ENCODE data around the gene CHCHD3. TPM values are rescaled to one million over a fixed set of nuclear protein-coding genes. Genes with fewer than 3 reads are reported as not detected.

Gene CHCHD3
- total and polyA plus RNA-seq, 2 of the 4 experiments (the other 2 are of a cell fraction), result 56.9 to 141 TPM

DNA sequence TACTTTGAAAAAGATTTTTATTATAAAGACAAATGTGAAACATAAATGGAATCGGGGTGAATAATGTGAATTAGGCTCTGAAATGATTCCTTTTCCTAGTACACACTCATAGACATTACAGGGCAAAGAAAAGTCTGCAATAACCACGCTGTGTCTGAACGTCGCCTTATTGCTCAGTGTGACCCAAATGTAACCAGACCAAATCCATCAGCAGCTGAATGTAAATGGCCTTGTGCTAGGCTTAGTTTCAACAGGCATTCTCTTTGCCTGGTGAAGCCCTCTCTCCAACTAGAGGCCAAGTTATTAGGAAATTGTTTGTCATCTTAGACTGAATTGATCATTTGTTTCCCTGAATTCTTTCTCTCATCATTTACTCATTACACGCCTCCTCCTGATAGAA, 225.5 kb downstream of the CHCHD3 start:
- Histone ChIP-seq H3K36me3 (ENCODE audit: control insufficient read depth, insufficient read depth, low read length) (0 out of 2 replicates have a peak, but pooled peaks cover 1% of the 10 kb centered on the region), H2BK5ac (ENCODE audit: low read depth, low read length, poor library complexity, severe bottlenecking) (no peak overlapping the region), H2AK9ac (replicated peaks; ENCODE audit: low read depth, low read length, poor library complexity) (no peak overlapping the region), H3K4ac (ENCODE audit: low read depth, low read length) (no peak overlapping the region), H4K8ac (ENCODE audit: low read depth in 2 of 2, low read length in 2 of 2) (no peak overlapping the region), H3K18ac (ENCODE audit: low read depth, low read length) (no peak overlapping the region), H3K27me3 (ENCODE audit: control insufficient read depth, insufficient read depth, low read length) (no peaks in the 10 kb centered on the region), H3K56ac (ENCODE audit: extremely low read depth, insufficient read depth, low read length) (no peak overlapping the region), H3K4me2 (ENCODE audit: low read depth, low read length) (no peak overlapping the region), H3K9me1 (ENCODE audit: insufficient read depth, low read length) (0 out of 2 replicates have a peak, but pooled peaks cover 3% of the 10 kb centered on the region), H3K14ac (replicated peaks; ENCODE audit: low read depth, low read length) (no peak overlapping the region), H4K5ac (ENCODE audit: low read depth, low read length) (no peak overlapping the region), H2BK20ac (ENCODE audit: low read depth, low read length) (no peak overlapping the region), H3K9ac (ENCODE audit: low read depth, low read length) (no peak overlapping the region), H3K79me1 (ENCODE audit: low read depth in 1 of 2, low read length in 2 of 2) (peaks cover 0 to 4% of the 10 kb centered on the region in 2 experiments; a peak in 2 of 4 replicates), H4K91ac (ENCODE audit: insufficient read depth, low read depth, low read length) (no peak overlapping the region), H2BK15ac (ENCODE audit: low read depth, low read length) (no peak overlapping the region), H4K20me1 (ENCODE audit: insufficient read depth, low read length) (no peaks in the 10 kb centered on the region), H3K27ac (ENCODE audit: insufficient read depth, low read length) (no peak overlapping the region), H3K4me1 (ENCODE audit: control insufficient read depth, insufficient read depth, low read length) (no peaks in the 10 kb centered on the region), H3K4me3 (ENCODE audit: insufficient read depth, low read depth, low read length) (no peak overlapping the region), H3K9me3 (ENCODE audit: control insufficient read depth, insufficient read depth, low read length) (no peaks in the 10 kb centered on the region), H3K23ac (ENCODE audit: low read depth, low read length) (no peak overlapping the region), H2BK120ac (ENCODE audit: low read depth, low read length) (no peak overlapping the region), H2AFZ (replicated peaks; ENCODE audit: low read length, poor library complexity) (no peak overlapping the region), H2AK5ac (ENCODE audit: low read depth, low read length) (no peak overlapping the region)
- no peak for TF ChIP-seq RAD21 (IDR thresholded peaks at IDR 0.05; ENCODE audit: low read length)
- TF ChIP-seq MAZ (IDR thresholded peaks at IDR 0.05; ENCODE audit: borderline replicate concordance, low read depth, low read length), result no peak
- no peak for TF ChIP-seq NFE2L2 (IDR thresholded peaks at IDR 0.05; ENCODE audit: low read depth, low read length)
- BruUV-seq (replicated peaks), result no TSS peak
- DNase-seq (no peak), ATAC-seq (ENCODE audit: low read depth) (no peak)
- in situ Hi-C loops (cut with MboI; ENCODE audit: low sequenced_read_pairs) (no loop called here), intact Hi-C loops (cut with micrococcal nuclease) (no loop called here), dilution Hi-C loops (cut with HindIII; ENCODE audit: low sequenced_read_pairs, unreplicated experiment) (no loop called here)
- WGBS, 2 experiments (ENCODE audit: extremely low coverage in 2 of 2, insufficient read length in 1 of 2), result no CpG with 5 or more reads among the region's 5 CpGs
- CTCF ChIA-PET, result no interaction called here
- POLR2A ChIA-PET (ENCODE audit: unreplicated experiment), result no interaction called here
